Sigmoid colon (tissue), 4 donors: ENCODE results near the gene FUT7.
"Not testable (repeated sequence)": the region's sequence is repeated elsewhere in the genome, so short reads cannot be mapped to it uniquely, and the experiment has no call there.

Source experiments
- CTCF ChIP-seq, 4 experiments: fragments of 450-650 bp in 3 of 4; fragments of 200-600 bp in 1 of 4; IDR thresholded peaks; one replicate each; pipeline ENCODE4 v1.5.1; 2016 to 2019; ENCODE audit warnings: antibody characterized with exemption in 4 of 4, mild to moderate bottlenecking in 3 of 4, moderate library complexity in 2 of 4
- EP300 ChIP-seq, 4 donors: sonication (generic); formaldehyde crosslinking; IDR thresholded peaks; one replicate each; pipeline ENCODE4 v1.6.1; 2017; ENCODE audit warnings: antibody characterized with exemption in 4 of 4
- POLR2AphosphoS5 ChIP-seq, 4 donors: sonication (generic); formaldehyde crosslinking; IDR thresholded peaks; one replicate each; pipeline ENCODE4 v1.6.1; 2017; ENCODE audit warnings: antibody characterized with exemption in 4 of 4

GRCh38 chr9:137062798-137063197, 30.9 kb upstream of the FUT7 start:
- TF ChIP-seq CTCF, EP300, POLR2AphosphoS5 (IDR thresholded peaks at IDR 0.05): not testable (repeated sequence)
